ENCODE measurements around the gene FEN1.

Gene FEN1

DNA sequence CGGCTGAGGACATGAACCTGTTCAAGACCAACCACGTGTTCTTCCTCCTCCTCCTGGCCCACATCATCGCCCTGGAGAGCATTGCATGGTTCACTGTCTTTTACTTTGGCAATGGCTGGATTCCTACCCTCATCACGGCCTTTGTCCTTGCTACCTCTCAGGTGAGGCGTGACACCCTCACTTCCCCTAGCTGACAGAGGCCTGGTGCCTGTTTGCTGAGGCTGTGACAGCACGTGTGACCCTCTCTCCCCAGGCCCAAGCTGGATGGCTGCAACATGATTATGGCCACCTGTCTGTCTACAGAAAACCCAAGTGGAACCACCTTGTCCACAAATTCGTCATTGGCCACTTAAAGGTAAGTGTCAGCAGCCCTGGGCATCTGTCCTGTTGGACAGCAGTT is 47.7 kb downstream of the FEN1 start (continued):
- TF ChIP-seq ZNF211 (tag by site-specific recombination; IDR thresholded peaks at IDR 0.05; ENCODE audit: low read depth), result no peak
- no peak for TF ChIP-seq ZFP37 (tag by site-specific recombination; IDR thresholded peaks at IDR 0.05)
- no peak for TF ChIP-seq ZNF843 (tag by site-specific recombination; IDR thresholded peaks at IDR 0.05)
- no peak for TF ChIP-seq KLF1 (tag by site-specific recombination; IDR thresholded peaks at IDR 0.05)
- no peak for TF ChIP-seq ZNF530 (tag by site-specific recombination; IDR thresholded peaks at IDR 0.05; ENCODE audit: low read depth)
- no peak for TF ChIP-seq HOXC10 (CRISPR knock-in tag; IDR thresholded peaks at IDR 0.05)
- TF ChIP-seq, protein P1, sequence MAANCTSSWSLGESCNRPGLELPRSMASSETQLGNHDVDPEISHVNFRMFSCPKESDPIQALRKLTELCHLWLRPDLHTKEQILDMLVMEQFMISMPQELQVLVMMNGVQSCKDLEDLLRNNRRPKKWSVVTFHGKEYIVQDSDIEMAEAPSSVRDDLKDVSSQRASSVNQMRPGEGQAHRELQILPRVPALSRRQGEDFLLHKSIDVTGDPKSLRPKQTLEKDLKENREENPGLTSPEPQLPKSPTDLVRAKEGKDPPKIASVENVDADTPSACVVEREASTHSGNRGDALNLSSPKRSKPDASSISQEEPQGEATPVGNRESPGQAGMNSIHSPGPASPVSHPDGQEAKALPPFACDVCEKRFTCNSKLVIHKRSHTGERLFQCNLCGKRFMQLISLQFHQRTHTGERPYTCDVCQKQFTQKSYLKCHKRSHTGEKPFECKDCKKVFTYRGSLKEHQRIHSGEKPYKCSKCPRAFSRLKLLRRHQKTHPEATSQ (tag by site-specific recombination; IDR thresholded peaks at IDR 0.05), result no peak
- TF ChIP-seq ZSCAN30 (tag by site-specific recombination; IDR thresholded peaks at IDR 0.05), result no peak
- TF ChIP-seq ZNF248 (tag by site-specific recombination; IDR thresholded peaks at IDR 0.05), result no peak

DNA sequence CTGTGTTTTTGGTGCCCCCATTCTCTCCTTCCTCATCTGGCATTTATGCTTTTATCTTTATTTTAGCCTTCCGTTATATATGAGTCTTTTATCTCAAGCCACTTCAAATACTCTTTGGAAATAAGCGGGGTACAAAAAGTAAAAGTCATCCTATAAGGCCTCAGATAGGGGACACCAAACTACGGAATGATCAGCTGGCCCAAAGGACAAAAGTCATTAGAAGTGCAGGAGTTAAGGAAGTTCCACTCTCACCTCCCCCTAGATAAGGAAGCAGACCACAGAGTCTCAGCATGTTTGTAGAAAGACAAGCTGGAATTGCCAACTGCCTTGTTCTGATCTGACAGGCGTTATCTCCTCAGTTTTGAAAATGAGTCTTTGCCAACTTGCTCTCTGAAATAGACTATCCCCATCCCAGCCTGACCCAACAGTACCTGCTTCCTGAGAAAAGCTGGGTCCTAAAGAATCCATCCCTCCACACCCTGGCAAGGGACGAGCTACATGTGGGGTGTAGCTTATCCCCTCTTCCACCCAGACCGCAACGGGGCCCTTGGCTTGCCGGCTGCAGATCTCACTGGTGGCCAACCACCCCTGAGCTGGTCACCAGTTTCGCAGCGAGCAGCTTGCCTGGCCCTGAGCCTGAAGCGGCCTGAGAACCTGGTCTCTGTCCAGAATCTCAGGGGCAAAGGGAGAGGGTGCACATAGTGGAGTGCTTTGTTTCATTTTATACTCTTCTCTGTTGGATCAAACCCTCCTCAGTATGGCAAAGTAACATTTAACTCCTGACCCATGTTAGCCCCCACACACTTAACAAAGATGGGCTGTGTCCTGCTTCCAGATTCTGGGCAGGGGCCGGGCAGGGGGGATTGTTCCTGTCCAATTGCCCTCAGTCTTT is 49.2 kb downstream of the FEN1 start:
- Histone ChIP-seq H3K36me3 (ENCODE audit: control insufficient read depth in 2 of 2, insufficient read depth in 1 of 2, low read length in 2 of 2) (peaks cover 13 to 21% of the 10 kb centered on the region in 2 experiments; a peak in 2 of 3 replicates), H3K9me3 (ENCODE audit: control insufficient read depth, insufficient read depth, low read depth, low read length) (no peaks in the 10 kb centered on the region), H3K4me1 (ENCODE audit: control insufficient read depth, insufficient read depth, low read length) (no peaks in the 10 kb centered on the region), H3K27ac (ENCODE audit: extremely low read depth, low read depth, low read length) (no peak overlapping the region), H3K4me3 (ENCODE audit: low read depth, low read length) (no peak overlapping the region)
- CTCF ChIA-PET, result interaction anchor here (1.0 kb wide), 2 partner anchors 12 to 29 kb away, joined by 3 read pairs; no protein-coding TSS in a partner anchor
- TF ChIP-seq ZBTB20 (tag by site-specific recombination; IDR thresholded peaks at IDR 0.05) (no peak), ZIC2 (tag by site-specific recombination; IDR thresholded peaks at IDR 0.05) (no peak), ZFP41 (tag by site-specific recombination; IDR thresholded peaks at IDR 0.05; ENCODE audit: borderline replicate concordance) (no peak), ZNF324 (tag by site-specific recombination; IDR thresholded peaks at IDR 0.05) (no peak), BCL11B (tag by site-specific recombination; IDR thresholded peaks at IDR 0.05; ENCODE audit: low read depth) (no peak), REPIN1 (tag by site-specific recombination; IDR thresholded peaks at IDR 0.05; ENCODE audit: low read depth) (no peak), ZNF292 (tag by site-specific recombination; IDR thresholded peaks at IDR 0.05; ENCODE audit: borderline replicate concordance, low read depth) (no peak), ZNF16 (tag by site-specific recombination; IDR thresholded peaks at IDR 0.05; ENCODE audit: low read depth) (no peak), KLF7 (tag by site-specific recombination; IDR thresholded peaks at IDR 0.05; ENCODE audit: borderline replicate concordance) (no peak)
- TF ChIP-seq, protein P2, sequence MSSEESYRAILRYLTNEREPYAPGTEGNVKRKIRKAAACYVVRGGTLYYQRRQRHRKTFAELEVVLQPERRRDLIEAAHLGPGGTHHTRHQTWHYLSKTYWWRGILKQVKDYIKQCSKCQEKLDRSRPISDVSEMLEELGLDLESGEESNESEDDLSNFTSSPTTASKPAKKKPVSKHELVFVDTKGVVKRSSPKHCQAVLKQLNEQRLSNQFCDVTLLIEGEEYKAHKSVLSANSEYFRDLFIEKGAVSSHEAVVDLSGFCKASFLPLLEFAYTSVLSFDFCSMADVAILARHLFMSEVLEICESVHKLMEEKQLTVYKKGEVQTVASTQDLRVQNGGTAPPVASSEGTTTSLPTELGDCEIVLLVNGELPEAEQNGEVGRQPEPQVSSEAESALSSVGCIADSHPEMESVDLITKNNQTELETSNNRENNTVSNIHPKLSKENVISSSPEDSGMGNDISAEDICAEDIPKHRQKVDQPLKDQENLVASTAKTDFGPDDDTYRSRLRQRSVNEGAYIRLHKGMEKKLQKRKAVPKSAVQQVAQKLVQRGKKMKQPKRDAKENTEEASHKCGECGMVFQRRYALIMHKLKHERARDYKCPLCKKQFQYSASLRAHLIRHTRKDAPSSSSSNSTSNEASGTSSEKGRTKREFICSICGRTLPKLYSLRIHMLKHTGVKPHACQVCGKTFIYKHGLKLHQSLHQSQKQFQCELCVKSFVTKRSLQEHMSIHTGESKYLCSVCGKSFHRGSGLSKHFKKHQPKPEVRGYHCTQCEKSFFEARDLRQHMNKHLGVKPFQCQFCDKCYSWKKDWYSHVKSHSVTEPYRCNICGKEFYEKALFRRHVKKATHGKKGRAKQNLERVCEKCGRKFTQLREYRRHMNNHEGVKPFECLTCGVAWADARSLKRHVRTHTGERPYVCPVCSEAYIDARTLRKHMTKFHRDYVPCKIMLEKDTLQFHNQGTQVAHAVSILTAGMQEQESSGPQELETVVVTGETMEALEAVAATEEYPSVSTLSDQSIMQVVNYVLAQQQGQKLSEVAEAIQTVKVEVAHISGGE (tag by site-specific recombination; conservative IDR thresholded peaks at IDR 0.05; ENCODE audit: low read depth), result no peak
- TF ChIP-seq, protein P3, sequence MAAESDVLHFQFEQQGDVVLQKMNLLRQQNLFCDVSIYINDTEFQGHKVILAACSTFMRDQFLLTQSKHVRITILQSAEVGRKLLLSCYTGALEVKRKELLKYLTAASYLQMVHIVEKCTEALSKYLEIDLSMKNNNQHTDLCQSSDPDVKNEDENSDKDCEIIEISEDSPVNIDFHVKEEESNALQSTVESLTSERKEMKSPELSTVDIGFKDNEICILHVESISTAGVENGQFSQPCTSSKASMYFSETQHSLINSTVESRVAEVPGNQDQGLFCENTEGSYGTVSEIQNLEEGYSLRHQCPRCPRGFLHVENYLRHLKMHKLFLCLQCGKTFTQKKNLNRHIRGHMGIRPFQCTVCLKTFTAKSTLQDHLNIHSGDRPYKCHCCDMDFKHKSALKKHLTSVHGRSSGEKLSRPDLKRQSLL (tag by site-specific recombination; IDR thresholded peaks at IDR 0.05), result no peak
- POLR2A ChIA-PET, result interaction anchor here (0.8 to 1.2 kb wide), 2 partner anchors 45 to 107 kb away, joined by 3 read pairs; no protein-coding TSS in a partner anchor
